ENCODE data around the gene HSD17B14.

GRCh38 chr19:48807590-48808308 lies 28.5 kb downstream of the HSD17B14 start:
- TF ChIP-seq CTCF (IDR thresholded peaks at IDR 0.05 in 2 of 3, conservative IDR thresholded peaks at IDR 0.05 in 1 of 3; ENCODE audit: borderline replicate concordance in 1 of 3, insufficient read depth in 1 of 3, low read depth in 2 of 3, low read length in 2 of 3) (no peak), POLR2A (IDR thresholded peaks at IDR 0.05; ENCODE audit: borderline replicate concordance, extremely low read depth, insufficient read depth, insufficient read length) (no peak), YY1 (IDR thresholded peaks at IDR 0.05; ENCODE audit: extremely low read depth, insufficient replicate concordance, low read depth, low read length) (no peak), MAX (IDR thresholded peaks at IDR 0.05) (no peak)

Measured in HCT116 (cell line).